ENCODE results near the gene NNT. TPM values are rescaled to one million over a fixed set of nuclear protein-coding genes. Genes with fewer than 3 reads are reported as not detected.
A peak's percentile ranks its signal among the peaks of the same experiment; 100 is the strongest.
"Not testable (repeated sequence)": the region's sequence is repeated elsewhere in the genome, so short reads cannot be mapped to it uniquely, and the experiment has no call there.

The NNT gene
- total and polyA plus RNA-seq, 5 donors from 2014 or later = 46.2 to 64.1 (median 49.6) TPM

DNA sequence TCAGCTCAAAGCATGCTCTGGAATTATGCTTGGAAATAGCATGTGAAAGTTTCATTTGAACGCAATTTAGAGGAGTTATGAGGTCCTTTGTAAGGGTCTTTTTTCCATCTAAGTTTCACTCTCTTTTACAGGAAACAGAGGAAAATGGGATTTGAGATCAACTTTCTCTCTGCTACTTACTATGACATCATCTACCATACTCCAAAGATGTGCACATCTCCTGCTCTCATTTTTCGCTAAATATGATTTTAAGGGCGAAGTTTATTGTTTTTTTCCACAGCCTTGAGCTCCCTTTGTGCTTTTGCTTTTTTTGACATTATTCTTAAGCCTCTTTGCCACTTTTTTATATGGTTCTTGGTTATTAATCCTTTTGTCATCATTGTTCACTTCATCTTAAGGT lies 125.6 kb downstream of the NNT start:
- DNase-seq (no peak), ATAC-seq (ENCODE audit: low read depth in 2 of 2) (no peak)
- Mint-ChIP-seq H3K9me3 (peaks cover 0 to 4% (median 0%) of the 10 kb centered on the region in 7 donors), H3K36me3 (no peaks in the 10 kb centered on the region), H3K27ac (no peak overlapping the region), H3K4me1 (no peaks in the 10 kb centered on the region), H3K4me3 (no peak overlapping the region), H3K27me3 (peaks cover 9% of the 10 kb centered on the region)
- Histone ChIP-seq H3K9me3 (ENCODE audit: control insufficient read depth in 2 of 2, low read length in 2 of 2) (no peaks in the 10 kb centered on the region), H3K27ac (ENCODE audit: insufficient read depth, low read length, poor library complexity, severe bottlenecking) (no peak overlapping the region), H3K27me3 (ENCODE audit: control insufficient read depth, insufficient read depth, low read length) (peaks cover 5% of the 10 kb centered on the region), H3K4me3 (ENCODE audit: low read depth, low read length) (no peak overlapping the region), H3K4me1 (ENCODE audit: control insufficient read depth, insufficient read depth, low read length, poor library complexity, severe bottlenecking) (no peaks in the 10 kb centered on the region), H3K36me3 (ENCODE audit: control insufficient read depth, insufficient read depth, low read length) (no peaks in the 10 kb centered on the region)

DNA sequence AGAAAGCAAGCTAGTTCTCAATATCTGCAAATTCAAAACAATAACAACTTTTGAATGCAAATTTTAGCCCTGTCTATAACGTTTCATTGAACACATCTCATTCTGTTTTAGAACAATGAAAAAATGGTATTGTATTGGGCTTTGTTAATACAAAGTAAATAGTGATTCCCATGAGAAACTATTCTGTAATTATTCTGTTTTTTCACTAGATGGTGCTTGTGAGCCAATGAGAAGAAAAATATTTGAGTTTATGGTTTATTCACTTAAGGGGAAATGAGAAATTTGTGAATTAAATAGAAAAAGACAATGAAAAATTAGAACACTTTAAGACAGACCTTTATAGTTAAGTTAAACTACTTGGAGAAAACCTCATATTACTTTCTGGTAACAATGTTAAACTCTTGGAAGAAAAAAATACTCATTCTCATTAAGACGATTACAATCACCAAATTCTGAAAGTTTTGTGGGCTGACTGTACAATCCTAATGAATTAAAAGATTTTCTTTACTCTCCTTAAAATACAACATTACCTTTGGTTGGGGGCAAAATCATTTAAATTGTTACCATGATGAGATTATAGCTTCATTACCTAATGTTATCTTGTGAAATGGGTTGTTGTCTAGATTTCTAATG lies 127.0 kb downstream of the NNT start:
- Mint-ChIP-seq H3K4me1 (no peaks in the 10 kb centered on the region), H3K36me3 (no peaks in the 10 kb centered on the region)

DNA sequence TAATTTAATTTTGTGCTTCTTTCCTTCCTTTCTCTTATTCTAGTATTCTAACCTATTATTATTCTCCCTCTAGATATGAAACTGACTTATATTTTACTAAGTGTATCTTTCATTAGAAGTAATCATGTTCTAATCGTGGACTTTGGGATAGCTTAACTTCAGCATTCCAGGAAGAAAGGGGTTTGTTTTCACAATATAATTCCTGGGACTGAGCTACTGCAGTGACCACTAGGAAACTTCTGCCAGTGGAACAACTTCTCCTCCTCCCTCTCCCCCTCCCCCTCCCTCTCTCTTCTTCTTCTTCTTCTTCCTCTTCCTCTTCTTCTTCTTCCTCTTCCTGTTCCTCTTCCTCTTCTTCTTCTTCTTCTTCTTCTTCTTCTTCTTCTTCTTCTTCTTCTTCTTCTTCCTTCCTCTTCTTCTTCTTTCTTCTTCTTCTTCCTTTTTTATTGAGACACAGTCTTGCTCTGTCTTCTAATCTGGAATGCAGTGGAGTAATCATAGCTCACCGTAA lies 127.9 kb downstream of the NNT start:
- Mint-ChIP-seq H3K27ac (peak overlapping the region in 1 of 3 donors; percentile 87), H3K36me3 (no peaks in the 10 kb centered on the region), H3K27me3 (no peaks in the 10 kb centered on the region), H3K4me3 (no peak overlapping the region), H3K4me1 (no peaks in the 10 kb centered on the region), H3K9me3 (peaks cover 0 to 1% (median 0%) of the 10 kb centered on the region in 7 donors)
- no peaks in the 10 kb centered on the region for H3K4me1 ChIP-seq (ENCODE audit: control insufficient read depth, insufficient read depth, low read length, poor library complexity, severe bottlenecking)
- no peak overlapping the region for H3K4me3 ChIP-seq (ENCODE audit: low read depth, low read length)
- no peak overlapping the region for H3K27ac ChIP-seq (ENCODE audit: insufficient read depth, low read length, poor library complexity, severe bottlenecking)
- peaks cover 5% of the 10 kb centered on the region for H3K27me3 ChIP-seq (ENCODE audit: control insufficient read depth, insufficient read depth, low read length)
- DNase-seq (no peak), ATAC-seq (ENCODE audit: low read depth in 2 of 2) (no peak)
- H3K9me3 ChIP-seq (ENCODE audit: control insufficient read depth in 2 of 2, low read length in 2 of 2) = no peaks in the 10 kb centered on the region
- H3K36me3 ChIP-seq (ENCODE audit: control insufficient read depth, insufficient read depth, low read length) = no peaks in the 10 kb centered on the region

More for the DNA sequence above, 127.0 kb downstream of the NNT start:
- no peaks in the 10 kb centered on the region for H3K27me3 Mint-ChIP-seq
- Histone ChIP-seq H3K9me3 (ENCODE audit: control insufficient read depth in 2 of 2, low read length in 2 of 2) (no peaks in the 10 kb centered on the region), H3K27ac (ENCODE audit: insufficient read depth, low read length, poor library complexity, severe bottlenecking) (no peak overlapping the region), H3K36me3 (ENCODE audit: control insufficient read depth, insufficient read depth, low read length) (no peaks in the 10 kb centered on the region), H3K4me3 (ENCODE audit: low read depth, low read length) (no peak overlapping the region), H3K4me1 (ENCODE audit: control insufficient read depth, insufficient read depth, low read length, poor library complexity, severe bottlenecking) (no peaks in the 10 kb centered on the region), H3K27me3 (ENCODE audit: control insufficient read depth, insufficient read depth, low read length) (peaks cover 5% of the 10 kb centered on the region)
- H3K27ac Mint-ChIP-seq = no peak overlapping the region
- ATAC-seq (ENCODE audit: low read depth in 2 of 2) (no peak), DNase-seq (peak in 2 of 3 donors; percentile 2 to 29)
- H3K4me3 Mint-ChIP-seq = no peak overlapping the region
- peaks cover 0 to 1% (median 0%) of the 10 kb centered on the region in 7 donors for H3K9me3 Mint-ChIP-seq

DNA sequence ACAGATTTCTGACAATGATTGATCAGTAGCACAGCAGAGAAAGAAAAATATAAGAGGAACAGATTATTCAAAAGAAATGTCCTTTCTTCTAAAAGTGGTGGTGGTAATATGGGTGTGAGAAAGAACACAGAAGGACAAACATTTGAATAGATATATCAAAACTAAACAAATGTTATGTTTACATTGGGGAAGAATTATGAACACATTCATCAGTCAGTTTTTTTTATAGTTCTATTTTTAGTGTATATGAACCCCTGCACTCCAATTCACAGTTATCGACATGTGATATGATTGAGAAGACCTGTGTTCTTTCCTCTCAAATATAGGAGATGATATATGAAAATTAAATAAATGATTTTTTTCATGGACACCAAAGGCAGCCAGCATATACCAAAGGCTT lies 128.6 kb downstream of the NNT start:
- H3K4me3 Mint-ChIP-seq = no peak overlapping the region
- no peak overlapping the region for H3K27ac ChIP-seq (ENCODE audit: insufficient read depth, low read length, poor library complexity, severe bottlenecking)

DNA sequence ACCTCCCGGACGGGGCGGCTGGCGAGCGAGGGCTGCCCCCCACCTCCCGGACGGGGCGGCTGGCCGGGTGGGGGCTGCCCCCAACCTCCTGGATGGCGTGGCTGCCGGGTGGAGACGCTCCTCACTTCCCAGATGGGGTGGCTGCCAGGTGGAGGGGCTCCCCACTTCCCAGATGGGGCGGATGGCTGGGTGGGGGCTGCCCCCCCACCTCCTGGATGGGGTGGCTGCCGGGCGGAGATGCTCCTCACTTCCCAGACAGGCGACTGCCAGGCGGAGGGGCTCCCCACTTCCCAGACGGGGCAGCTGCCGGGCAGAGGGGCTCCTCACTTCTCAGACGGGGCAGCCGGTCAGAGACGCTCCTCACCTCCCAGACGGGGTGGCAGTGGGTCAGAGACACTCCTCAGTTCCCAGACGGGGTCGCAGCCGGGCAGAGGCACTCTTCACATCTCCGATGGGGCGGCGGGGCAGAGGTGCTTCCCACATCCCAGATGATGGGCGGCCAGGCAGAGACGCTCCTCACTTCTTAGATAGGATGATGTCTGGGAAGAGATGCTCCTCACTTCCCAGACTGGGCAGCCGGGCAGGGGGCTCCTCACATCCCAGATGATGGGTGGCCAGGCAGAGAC lies 143.1 kb downstream of the NNT start:
- H3K36me3 Mint-ChIP-seq; ATAC-seq (ENCODE audit: low read depth in 2 of 2); H3K4me1 ChIP-seq (ENCODE audit: control insufficient read depth, insufficient read depth, low read length, poor library complexity, severe bottlenecking); H3K36me3 ChIP-seq (ENCODE audit: control insufficient read depth, insufficient read depth, low read length); H3K9me3 ChIP-seq (ENCODE audit: control insufficient read depth in 2 of 2, low read length in 2 of 2); H3K27ac Mint-ChIP-seq; H3K4me3 ChIP-seq (ENCODE audit: low read depth, low read length); H3K27ac ChIP-seq (ENCODE audit: insufficient read depth, low read length, poor library complexity, severe bottlenecking); DNase-seq; H3K4me3 Mint-ChIP-seq; H3K27me3 Mint-ChIP-seq; H3K27me3 ChIP-seq (ENCODE audit: control insufficient read depth, insufficient read depth, low read length); H3K4me1 Mint-ChIP-seq: not testable (repeated sequence)
- H3K9me3 Mint-ChIP-seq = peaks cover 0 to 15% (median 4%) of the 10 kb centered on the region in 7 donors

More for the DNA sequence above, 128.6 kb downstream of the NNT start:
- peaks cover 3% of the 10 kb centered on the region for H3K27me3 ChIP-seq (ENCODE audit: control insufficient read depth, insufficient read depth, low read length)
- Mint-ChIP-seq H3K36me3 (no peaks in the 10 kb centered on the region), H3K4me1 (no peaks in the 10 kb centered on the region), H3K27ac (no peak overlapping the region), H3K27me3 (no peaks in the 10 kb centered on the region), H3K9me3 (peaks cover 0 to 2% (median 0%) of the 10 kb centered on the region in 7 donors)
- H3K4me1 ChIP-seq (ENCODE audit: control insufficient read depth, insufficient read depth, low read length, poor library complexity, severe bottlenecking) = no peaks in the 10 kb centered on the region
- ATAC-seq (ENCODE audit: low read depth in 2 of 2) (no peak), DNase-seq (no peak)
- no peak overlapping the region for H3K4me3 ChIP-seq (ENCODE audit: low read depth, low read length)
- H3K9me3 ChIP-seq (ENCODE audit: control insufficient read depth in 2 of 2, low read length in 2 of 2) = no peaks in the 10 kb centered on the region
- no peaks in the 10 kb centered on the region for H3K36me3 ChIP-seq (ENCODE audit: control insufficient read depth, insufficient read depth, low read length)

DNA sequence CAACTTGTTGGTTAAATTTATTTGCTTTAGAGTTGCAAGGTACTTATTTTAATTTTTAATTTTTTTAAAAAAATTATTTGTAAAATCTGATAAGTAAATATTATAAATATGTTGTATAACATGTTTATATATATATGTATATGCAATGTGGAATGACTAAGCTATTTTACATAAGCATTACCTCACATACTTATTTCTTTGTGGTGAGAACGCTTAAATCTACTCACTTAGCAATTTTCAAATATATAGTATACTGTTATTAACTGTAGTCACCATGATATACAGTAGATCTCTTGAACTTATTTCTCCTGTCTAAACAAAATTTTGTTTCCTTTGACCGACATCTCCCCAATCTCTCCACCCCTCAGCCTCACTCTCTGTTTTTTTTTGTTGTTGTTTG lies 147.8 kb downstream of the NNT start:
- Mint-ChIP-seq H3K9me3 (peaks cover 3 to 10% (median 9%) of the 10 kb centered on the region in 7 donors), H3K4me1 (no peaks in the 10 kb centered on the region), H3K27ac (no peak overlapping the region), H3K27me3 (no peaks in the 10 kb centered on the region), H3K4me3 (no peak overlapping the region), H3K36me3 (no peaks in the 10 kb centered on the region)
- no peaks in the 10 kb centered on the region for H3K27me3 ChIP-seq (ENCODE audit: control insufficient read depth, insufficient read depth, low read length)
- no peaks in the 10 kb centered on the region for H3K9me3 ChIP-seq (ENCODE audit: control insufficient read depth in 2 of 2, low read length in 2 of 2)
- H3K36me3 ChIP-seq (ENCODE audit: control insufficient read depth, insufficient read depth, low read length) = no peaks in the 10 kb centered on the region
- ATAC-seq (ENCODE audit: low read depth in 2 of 2) = no peak
- H3K27ac ChIP-seq (ENCODE audit: insufficient read depth, low read length, poor library complexity, severe bottlenecking) = no peak overlapping the region
- no peaks in the 10 kb centered on the region for H3K4me1 ChIP-seq (ENCODE audit: control insufficient read depth, insufficient read depth, low read length, poor library complexity, severe bottlenecking)
- H3K4me3 ChIP-seq (ENCODE audit: low read depth, low read length) = no peak overlapping the region
- DNase-seq = no peak

DNA sequence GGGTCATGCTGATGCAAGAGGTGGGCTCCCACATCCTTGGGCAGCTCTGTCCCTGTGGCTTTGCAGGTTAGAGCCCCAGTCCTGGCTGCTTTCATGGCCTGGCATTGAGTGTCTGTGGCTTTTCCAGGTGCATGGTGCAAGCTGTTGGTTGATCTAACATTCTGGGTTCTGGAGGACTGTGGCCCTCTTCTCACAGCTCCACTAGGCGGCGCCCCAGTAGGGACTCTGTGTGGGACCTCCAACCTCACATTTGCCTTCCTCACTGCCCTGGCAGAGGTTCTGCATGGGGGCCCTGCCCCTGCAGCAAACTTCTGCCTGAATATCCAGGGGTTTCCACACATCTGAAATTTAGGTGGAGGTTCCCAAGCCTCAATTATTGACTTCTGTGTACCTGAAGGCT lies 150.1 kb downstream of the NNT start:
- H3K27ac Mint-ChIP-seq = no peak overlapping the region
- DNase-seq = no peak
- H3K9me3 Mint-ChIP-seq = peaks cover 4 to 10% (median 7%) of the 10 kb centered on the region in 7 donors
- H3K27ac ChIP-seq (ENCODE audit: insufficient read depth, low read length, poor library complexity, severe bottlenecking) = no peak overlapping the region
- no peaks in the 10 kb centered on the region for H3K36me3 Mint-ChIP-seq
- H3K4me1 ChIP-seq (ENCODE audit: control insufficient read depth, insufficient read depth, low read length, poor library complexity, severe bottlenecking) = no peaks in the 10 kb centered on the region
- H3K27me3 Mint-ChIP-seq = no peaks in the 10 kb centered on the region
- no peak overlapping the region for H3K4me3 Mint-ChIP-seq
- H3K4me1 Mint-ChIP-seq = no peaks in the 10 kb centered on the region
- ATAC-seq (ENCODE audit: low read depth in 2 of 2) = no peak
- no peak overlapping the region for H3K4me3 ChIP-seq (ENCODE audit: low read depth, low read length)
- no peaks in the 10 kb centered on the region for H3K36me3 ChIP-seq (ENCODE audit: control insufficient read depth, insufficient read depth, low read length)
- no peaks in the 10 kb centered on the region for H3K27me3 ChIP-seq (ENCODE audit: control insufficient read depth, insufficient read depth, low read length)
- peaks cover 0 to 2% of the 10 kb centered on the region in 2 experiments for H3K9me3 ChIP-seq (ENCODE audit: control insufficient read depth in 2 of 2, low read length in 2 of 2)
